Astrocyte (in vitro differentiated cells and primary cell): Measurements from ENCODE around the gene VPS35. TPM values are rescaled to one million over a fixed set of nuclear protein-coding genes. Genes with fewer than 3 reads are reported as not detected.

ENCODE experiments used
- DNase-seq: peaks from one replicate; pipeline ENCODE4 v3.0.0-alpha.2; 2010; ENCODE audit warnings: low read depth
- FAIRE-seq: peaks from 2 replicates; lab custom pipeline; 2011; peaks lifted over from hg19 to GRCh38; lab: Jason Lieb, UNC
- H2AFZ ChIP-seq: 2 replicates; pipeline ENCODE4 v1.6.0; 2012; ENCODE audit warnings: low read depth, low read length, inconsistent platforms
- H3K27ac ChIP-seq: 2 replicates; pipeline ENCODE4 v1.5.1; 2011; ENCODE audit warnings: low read depth, low read length, inconsistent platforms
- H3K27me3 ChIP-seq: 2 replicates; pipeline ENCODE4 v1.6.0; 2011; ENCODE audit warnings: low read length, inconsistent platforms; ENCODE audit not compliant: insufficient read depth
- H3K36me3 ChIP-seq: 2 replicates; pipeline ENCODE4 v1.5.1; 2011; ENCODE audit warnings: low read length, inconsistent platforms; ENCODE audit not compliant: insufficient read depth
- H3K4me1 ChIP-seq: 2 replicates; pipeline ENCODE4 v1.5.1; 2011; ENCODE audit warnings: low read length, inconsistent platforms; ENCODE audit not compliant: insufficient read depth
- H3K4me2 ChIP-seq: 2 replicates; pipeline ENCODE4 v1.6.0; 2012; ENCODE audit warnings: low read length, inconsistent platforms
- H3K4me3 ChIP-seq: 2 replicates; pipeline ENCODE4 v1.5.1; 2011; ENCODE audit warnings: low read depth, mild to moderate bottlenecking, low read length, inconsistent platforms; ENCODE audit not compliant: insufficient read depth
- H3K79me2 ChIP-seq: 2 replicates; pipeline ENCODE4 v1.6.0; 2012; ENCODE audit warnings: mild to moderate bottlenecking, low read length, inconsistent platforms; ENCODE audit not compliant: insufficient read depth
- H3K9ac ChIP-seq: 2 replicates; pipeline ENCODE4 v1.6.0; 2012; ENCODE audit warnings: mild to moderate bottlenecking, low read length, inconsistent platforms
- H3K9me3 ChIP-seq: 2 replicates; pipeline ENCODE4 v1.5.1; 2012; ENCODE audit warnings: low read depth, mild to moderate bottlenecking, low read length, inconsistent platforms; ENCODE audit not compliant: insufficient read depth
- H4K20me1 ChIP-seq: 2 replicates; pipeline ENCODE4 v1.6.0; 2012; ENCODE audit warnings: low read length, inconsistent platforms; ENCODE audit not compliant: insufficient read depth
- H3K27ac Mint-ChIP-seq: one replicate; pipeline ENCODE4 v1.8.0; 2021; ENCODE audit warnings: mild to moderate bottlenecking, mixed read lengths; ENCODE audit not compliant: unreplicated experiment
- H3K27me3 Mint-ChIP-seq: one replicate; pipeline ENCODE4 v1.8.0; 2021; ENCODE audit warnings: low read depth, mixed read lengths; ENCODE audit not compliant: unreplicated experiment
- H3K36me3 Mint-ChIP-seq: one replicate; pipeline ENCODE4 v1.8.0; 2021; ENCODE audit warnings: low read depth, mixed read lengths; ENCODE audit not compliant: unreplicated experiment
- H3K4me1 Mint-ChIP-seq: one replicate; pipeline ENCODE4 v1.8.0; 2021; ENCODE audit warnings: low read depth, mixed read lengths; ENCODE audit not compliant: unreplicated experiment
- H3K4me3 Mint-ChIP-seq: one replicate; pipeline ENCODE4 v1.8.0; 2021; ENCODE audit warnings: mild to moderate bottlenecking, moderate library complexity, mixed read lengths; ENCODE audit not compliant: unreplicated experiment
- H3K9me3 Mint-ChIP-seq: one replicate; pipeline ENCODE4 v1.8.0; 2021; ENCODE audit warnings: mild to moderate bottlenecking, mixed read lengths; ENCODE audit not compliant: unreplicated experiment
- EZH2 ChIP-seq: IDR thresholded peaks from 2 replicates; pipeline ENCODE4 v1.6.1; 2012; ENCODE audit warnings: mild to moderate bottlenecking, low read length, inconsistent platforms; ENCODE audit not compliant: insufficient read depth
- total RNA-seq: library from RNA; stranded (reverse); gene quantifications from 2 replicates; pipeline ENCODE4 v1.2.1, GENCODE V29; 2021
- TF ChIP-seq, protein P1 (sequence below): IDR thresholded peaks from 2 replicates; pipeline ENCODE4 v1.5.1; 2011; ENCODE audit warnings: low read depth, mild to moderate bottlenecking, inconsistent platforms, low read length, moderate library complexity; ENCODE audit not compliant: insufficient read depth

VPS35 gene
- total RNA-seq, 1 donor from 2014 or later = 135 TPM

GRCh38 chr16:46719528-46719927 is 30.6 kb upstream of the VPS35 start:
- FAIRE-seq (no peak), DNase-seq (no peak)
- no peak overlapping the region for H3K27ac Mint-ChIP-seq
- no peaks in the 10 kb centered on the region for H3K36me3 ChIP-seq
- no peak overlapping the region for H2AFZ ChIP-seq
- H3K36me3 Mint-ChIP-seq = peaks cover 3% of the 10 kb centered on the region
- peaks cover 5% of the 10 kb centered on the region for H3K27me3 Mint-ChIP-seq
- H3K9ac ChIP-seq = no peak overlapping the region
- TF ChIP-seq EZH2 = no peak
- TF ChIP-seq, protein P1, sequence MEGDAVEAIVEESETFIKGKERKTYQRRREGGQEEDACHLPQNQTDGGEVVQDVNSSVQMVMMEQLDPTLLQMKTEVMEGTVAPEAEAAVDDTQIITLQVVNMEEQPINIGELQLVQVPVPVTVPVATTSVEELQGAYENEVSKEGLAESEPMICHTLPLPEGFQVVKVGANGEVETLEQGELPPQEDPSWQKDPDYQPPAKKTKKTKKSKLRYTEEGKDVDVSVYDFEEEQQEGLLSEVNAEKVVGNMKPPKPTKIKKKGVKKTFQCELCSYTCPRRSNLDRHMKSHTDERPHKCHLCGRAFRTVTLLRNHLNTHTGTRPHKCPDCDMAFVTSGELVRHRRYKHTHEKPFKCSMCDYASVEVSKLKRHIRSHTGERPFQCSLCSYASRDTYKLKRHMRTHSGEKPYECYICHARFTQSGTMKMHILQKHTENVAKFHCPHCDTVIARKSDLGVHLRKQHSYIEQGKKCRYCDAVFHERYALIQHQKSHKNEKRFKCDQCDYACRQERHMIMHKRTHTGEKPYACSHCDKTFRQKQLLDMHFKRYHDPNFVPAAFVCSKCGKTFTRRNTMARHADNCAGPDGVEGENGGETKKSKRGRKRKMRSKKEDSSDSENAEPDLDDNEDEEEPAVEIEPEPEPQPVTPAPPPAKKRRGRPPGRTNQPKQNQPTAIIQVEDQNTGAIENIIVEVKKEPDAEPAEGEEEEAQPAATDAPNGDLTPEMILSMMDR = no peak
- H3K27me3 ChIP-seq = no peaks in the 10 kb centered on the region
- no peaks in the 10 kb centered on the region for H3K4me1 ChIP-seq
- H3K4me3 ChIP-seq = no peak overlapping the region
- H3K27ac ChIP-seq = no peak overlapping the region
- H3K4me1 Mint-ChIP-seq = no peaks in the 10 kb centered on the region
- no peaks in the 10 kb centered on the region for H3K79me2 ChIP-seq
- no peak overlapping the region for H3K4me3 Mint-ChIP-seq
- no peaks in the 10 kb centered on the region for H3K9me3 ChIP-seq
- no peak overlapping the region for H3K4me2 ChIP-seq
- H4K20me1 ChIP-seq = no peaks in the 10 kb centered on the region
- H3K9me3 Mint-ChIP-seq = peaks cover 7% of the 10 kb centered on the region

DNA sequence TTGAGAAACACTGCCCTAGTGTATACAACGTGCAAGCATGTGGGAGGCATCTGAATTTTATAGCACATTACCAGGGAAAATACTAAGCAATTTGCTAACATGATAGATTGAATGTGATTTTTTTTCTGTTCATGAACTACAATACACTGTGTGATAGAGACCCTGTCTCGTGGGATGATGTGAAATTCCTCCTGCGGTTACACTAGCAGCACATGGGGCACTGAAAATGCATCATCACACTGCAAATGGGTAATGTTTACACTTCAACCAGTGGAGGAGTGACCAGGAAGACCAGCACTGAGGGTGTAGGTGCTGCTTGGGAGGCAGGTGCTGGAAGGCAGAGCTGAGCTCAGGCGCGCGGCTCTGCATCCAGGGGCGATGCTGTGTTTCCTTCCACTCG is 29.2 kb upstream of the VPS35 start:
- H3K4me1 Mint-ChIP-seq = no peaks in the 10 kb centered on the region
- TF ChIP-seq EZH2 = no peak
- TF ChIP-seq, protein P1 = no peak
- H3K27ac Mint-ChIP-seq = no peak overlapping the region
- H3K4me3 Mint-ChIP-seq = no peak overlapping the region
- peaks cover 3% of the 10 kb centered on the region for H3K36me3 Mint-ChIP-seq
- peaks cover 5% of the 10 kb centered on the region for H3K27me3 Mint-ChIP-seq
- no peaks in the 10 kb centered on the region for H3K79me2 ChIP-seq
- no peaks in the 10 kb centered on the region for H3K4me1 ChIP-seq
- DNase-seq (no peak), FAIRE-seq (no peak)
- H3K27me3 ChIP-seq = no peaks in the 10 kb centered on the region
- no peak overlapping the region for H3K9ac ChIP-seq
- no peaks in the 10 kb centered on the region for H3K36me3 ChIP-seq
- H2AFZ ChIP-seq = no peak overlapping the region
- H3K9me3 ChIP-seq = no peaks in the 10 kb centered on the region
- no peak overlapping the region for H3K27ac ChIP-seq
- no peak overlapping the region for H3K4me2 ChIP-seq
- no peaks in the 10 kb centered on the region for H4K20me1 ChIP-seq
- no peak overlapping the region for H3K4me3 ChIP-seq
- H3K9me3 Mint-ChIP-seq = peaks cover 7% of the 10 kb centered on the region

- no peaks in the 10 kb centered on the region for H3K4me1 ChIP-seq
- no peaks in the 10 kb centered on the region for H3K36me3 ChIP-seq
- H3K27ac Mint-ChIP-seq = no peak overlapping the region
- no peak overlapping the region for H3K4me2 ChIP-seq
- DNase-seq (no peak), FAIRE-seq (no peak)
- H3K9me3 Mint-ChIP-seq = peaks cover 4% of the 10 kb centered on the region
- TF ChIP-seq, protein P1 = no peak
- no peak for TF ChIP-seq EZH2
- no peaks in the 10 kb centered on the region for H3K27me3 ChIP-seq
- peaks cover 5% of the 10 kb centered on the region for H3K27me3 Mint-ChIP-seq
- no peak overlapping the region for H3K4me3 Mint-ChIP-seq
- no peak overlapping the region for H3K9ac ChIP-seq
- H3K4me1 Mint-ChIP-seq = no peaks in the 10 kb centered on the region
- peaks cover 3% of the 10 kb centered on the region for H3K36me3 Mint-ChIP-seq
- H4K20me1 ChIP-seq = no peaks in the 10 kb centered on the region
- no peaks in the 10 kb centered on the region for H3K79me2 ChIP-seq
- H3K4me3 ChIP-seq = no peak overlapping the region
- no peak overlapping the region for H3K27ac ChIP-seq
- H2AFZ ChIP-seq = no peak overlapping the region
- H3K9me3 ChIP-seq = no peaks in the 10 kb centered on the region
These were observed 28.7 kb upstream of the VPS35 start for GRCh38 chr16:46717692-46718091.
